Spleen (tissue), 7 donors: ENCODE measurements around the gene PRIMPOL.

ENCODE experiments used
- CTCF ChIP-seq, 11 experiments: fragments of 200-600 bp in 7 of 11; fragments of 450-650 bp in 4 of 11; sonication (generic) in 4 of 11; IDR thresholded peaks in 8 of 11; conservative IDR thresholded peaks in 3 of 11; 1 replicate in 7 of 11; 2 replicates in 4 of 11; pipeline versions ENCODE4 v1.4.0 to v1.8.0; 2016 to 2021; ENCODE audit warnings: antibody characterized with exemption in 11 of 11, inconsistent platforms in 4 of 11, mild to moderate bottlenecking in 1 of 11
- POLR2AphosphoS5 ChIP-seq, 3 donors: sonication (generic); formaldehyde crosslinking; IDR thresholded peaks; one replicate each; pipeline ENCODE4 v1.5.1; 2017; ENCODE audit warnings: antibody characterized with exemption in 3 of 3
- donor health status: DM: no; HTN: no; CAD: no; lungs with moderate emphysema.
- donor health status: DM: no; HTN: no; CAD: no.
- donor health status: DM: no; HTN: no; CAD: no.

- TF ChIP-seq CTCF (IDR thresholded peaks at IDR 0.05 in 8 of 11, conservative IDR thresholded peaks at IDR 0.05 in 3 of 11): no peak
- no peak for TF ChIP-seq POLR2AphosphoS5 (IDR thresholded peaks at IDR 0.05)
These were observed 44.9 kb downstream of the PRIMPOL start for GRCh38 chr4:184694412-184694956.
